ENCODE results near the gene KRT2.

Gene KRT2

GRCh38 chr12:52685406-52685890 is 33.4 kb upstream of the KRT2 start:
- no peak for TF ChIP-seq CTCF (conservative IDR thresholded peaks at IDR 0.05; ENCODE audit: low read length)
- no peak for DNase-seq (ENCODE audit: low read depth)
- no peak overlapping the region for H3K4me3 ChIP-seq (ENCODE audit: low read length)

GRCh38 chr12:52684431-52684830 is 32.4 kb upstream of the KRT2 start:
- no peak for TF ChIP-seq CTCF (conservative IDR thresholded peaks at IDR 0.05; ENCODE audit: low read length)
- H3K4me3 ChIP-seq (ENCODE audit: low read length), result no peak overlapping the region

GRCh38 chr12:52683575-52684300 is 31.7 kb upstream of the KRT2 start:
- TF ChIP-seq CTCF (conservative IDR thresholded peaks at IDR 0.05; ENCODE audit: low read length), result no peak
- no peak overlapping the region for H3K4me3 ChIP-seq (ENCODE audit: low read length)
- no peak for DNase-seq (ENCODE audit: low read depth)

More at GRCh38 chr12:52684431-52684830, 32.4 kb upstream of the KRT2 start:
- no peak for DNase-seq (ENCODE audit: low read depth)

- no peak overlapping the region for H3K4me3 ChIP-seq (ENCODE audit: low read length)
- no peak for DNase-seq (ENCODE audit: low read depth)
- no peak for TF ChIP-seq CTCF (conservative IDR thresholded peaks at IDR 0.05; ENCODE audit: low read length)
These were observed 31.0 kb upstream of the KRT2 start for GRCh38 chr12:52682938-52683574.

GRCh38 chr12:52682381-52682660 is 30.3 kb upstream of the KRT2 start:
- no peak for DNase-seq (ENCODE audit: low read depth)

GRCh38 chr12:52681526-52682380 is 29.7 kb upstream of the KRT2 start:
- no peak for DNase-seq (ENCODE audit: low read depth)
- TF ChIP-seq CTCF (conservative IDR thresholded peaks at IDR 0.05; ENCODE audit: low read length), result no peak

More at GRCh38 chr12:52682381-52682660, 30.3 kb upstream of the KRT2 start:
- no peak for TF ChIP-seq CTCF (conservative IDR thresholded peaks at IDR 0.05; ENCODE audit: low read length)
- H3K4me3 ChIP-seq (ENCODE audit: low read length), result no peak overlapping the region

More at GRCh38 chr12:52681526-52682380, 29.7 kb upstream of the KRT2 start:
- H3K4me3 ChIP-seq (ENCODE audit: low read length), result no peak overlapping the region
